GM18867 (cell line): ENCODE measurements around the gene KLHDC8A.
"Not testable (repeated sequence)": the region's sequence is repeated elsewhere in the genome, so short reads cannot be mapped to it uniquely, and the experiment has no call there.

ENCODE experiments used
- ATAC-seq: cut with Tn5 transposase; IDR thresholded peaks from one replicate; pipeline ENCODE4 v1.9.1; 2021; ENCODE audit warnings: mild to moderate bottlenecking, moderate library complexity; ENCODE audit not compliant: unreplicated experiment

KLHDC8A gene, protein sequence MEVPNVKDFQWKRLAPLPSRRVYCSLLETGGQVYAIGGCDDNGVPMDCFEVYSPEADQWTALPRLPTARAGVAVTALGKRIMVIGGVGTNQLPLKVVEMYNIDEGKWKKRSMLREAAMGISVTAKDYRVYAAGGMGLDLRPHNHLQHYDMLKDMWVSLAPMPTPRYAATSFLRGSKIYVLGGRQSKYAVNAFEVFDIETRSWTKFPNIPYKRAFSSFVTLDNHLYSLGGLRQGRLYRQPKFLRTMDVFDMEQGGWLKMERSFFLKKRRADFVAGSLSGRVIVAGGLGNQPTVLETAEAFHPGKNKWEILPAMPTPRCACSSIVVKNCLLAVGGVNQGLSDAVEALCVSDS

DNA sequence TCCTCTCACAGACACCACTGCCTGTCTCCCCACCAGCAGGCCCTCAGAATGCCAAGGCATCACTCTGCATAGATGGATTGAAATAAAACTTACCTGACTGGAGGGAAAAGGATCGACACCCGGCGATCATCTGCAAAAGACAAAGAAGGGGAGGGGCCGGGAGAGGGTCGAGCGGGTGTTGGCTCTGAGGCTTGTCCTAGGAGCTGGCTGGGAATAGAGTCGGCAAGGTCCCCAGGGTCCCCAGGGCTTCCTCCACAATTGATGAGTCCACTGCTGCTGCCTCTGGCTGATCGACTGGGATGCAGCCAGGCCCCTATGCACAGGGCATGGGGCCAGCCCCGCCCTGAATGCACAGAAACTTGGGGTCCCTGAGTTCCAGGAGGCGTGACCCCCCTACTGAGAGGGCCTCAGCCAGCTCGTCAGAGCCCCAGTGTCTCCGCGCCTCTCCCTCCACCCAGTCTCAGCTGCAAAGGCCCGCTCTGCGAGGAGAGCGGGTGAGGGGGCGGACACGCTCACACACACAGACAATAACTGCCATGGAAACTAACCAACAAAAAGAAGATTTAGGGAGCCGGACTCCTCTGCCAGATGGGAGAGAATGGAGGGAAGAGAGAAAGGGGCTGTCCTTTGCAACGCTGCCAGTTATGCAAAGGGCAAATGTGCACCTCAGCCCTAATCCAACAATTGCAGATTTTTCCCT lies at the start of gene KLHDC8A:
Gene KLHDC8A, minus strand, starts transcription at position 483 of the 700 bp plus-strand sequence. CDS start 13,318 bp downstream, outside the sequence.
- ATAC-seq = no peak

DNA sequence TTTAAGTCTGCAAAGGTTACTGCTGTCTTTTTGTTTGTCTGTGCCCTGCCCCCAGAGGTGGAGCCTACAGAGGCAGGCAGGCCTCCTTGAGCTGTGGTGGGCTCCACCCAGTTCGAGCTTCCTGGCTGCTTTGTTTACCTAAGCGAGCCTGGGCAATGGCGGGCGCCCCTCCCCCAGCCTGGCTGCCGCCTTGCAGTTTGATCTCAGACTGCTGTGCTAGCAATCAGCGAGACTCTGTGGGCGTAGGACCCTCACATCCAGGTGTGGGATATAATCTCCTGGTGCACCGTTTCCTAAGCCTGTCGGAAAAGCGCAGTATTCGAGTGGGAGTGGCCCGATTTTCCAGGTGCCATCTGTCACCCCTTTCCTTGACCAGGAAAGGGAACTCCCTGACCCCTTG lies 49.5 kb upstream of the KLHDC8A start:
- ATAC-seq = not testable (repeated sequence)

DNA sequence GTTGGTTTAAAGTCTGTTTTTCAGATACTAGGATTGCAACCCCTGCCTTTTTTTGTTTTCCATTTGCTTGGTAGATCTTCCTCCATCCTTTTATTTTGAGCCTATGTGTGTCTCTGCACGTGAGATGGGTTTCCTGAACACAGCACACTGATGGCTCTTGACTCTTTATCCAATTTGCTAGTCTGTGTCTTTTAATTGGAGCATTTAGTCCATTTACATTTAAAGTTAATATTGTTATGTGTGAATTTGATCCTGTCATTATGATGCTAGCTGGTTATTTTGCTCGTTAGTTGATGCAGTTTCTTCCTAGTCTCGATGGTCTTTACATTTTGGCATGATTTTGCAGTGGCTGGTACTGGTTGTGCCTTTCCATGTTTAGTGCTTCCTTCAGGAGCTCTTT lies 47.8 kb upstream of the KLHDC8A start:
- ATAC-seq = not testable (repeated sequence)

DNA sequence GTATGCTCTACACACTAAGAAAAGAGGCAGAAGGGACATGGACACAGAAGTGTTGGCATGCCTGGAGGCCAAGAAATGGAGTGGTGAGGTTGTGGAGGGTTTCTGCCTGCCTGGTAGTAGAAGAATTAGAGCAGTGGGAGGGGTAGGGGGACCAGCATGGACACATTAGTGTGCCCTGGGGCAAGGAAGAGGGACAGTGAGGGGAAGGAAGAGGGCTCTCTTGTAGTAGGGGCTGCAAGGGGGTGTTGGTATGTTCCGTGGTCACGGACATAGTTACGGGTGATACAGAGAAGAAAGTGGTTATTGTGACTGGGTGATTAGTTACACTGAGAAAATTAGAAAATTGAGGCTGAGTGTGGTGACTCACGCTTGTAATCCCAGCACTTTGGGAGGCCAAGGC lies 41.9 kb upstream of the KLHDC8A start:
- no peak for ATAC-seq

DNA sequence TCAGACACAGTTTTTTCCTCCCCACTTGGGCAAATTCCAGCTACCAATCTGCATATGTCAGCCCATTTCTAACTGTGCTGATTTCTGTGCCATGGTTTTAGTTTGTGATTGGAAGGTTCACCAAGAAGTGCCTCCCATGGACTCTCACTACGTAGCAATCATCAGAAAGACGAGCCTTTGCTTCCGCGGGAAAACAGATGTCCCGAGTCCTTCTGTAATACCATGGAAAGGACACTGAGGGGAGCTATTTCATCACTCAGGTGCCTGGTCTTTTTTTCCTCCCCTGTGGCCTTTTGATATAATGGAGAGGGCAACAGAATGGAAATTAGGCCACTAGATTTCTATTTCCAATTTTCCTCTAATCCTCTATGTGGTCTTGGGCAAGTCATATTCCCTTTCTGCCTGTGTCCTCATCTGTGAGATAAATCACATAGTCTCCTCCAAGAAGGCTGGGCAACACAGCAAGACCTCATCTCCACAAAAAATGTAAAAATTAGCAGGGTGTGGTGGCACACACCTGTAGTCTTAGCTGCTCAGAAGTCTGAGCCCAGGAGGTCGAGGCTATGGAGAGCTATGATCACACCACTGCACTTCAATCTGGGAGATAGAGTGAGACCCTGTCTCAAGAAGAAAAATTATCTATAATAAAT lies 40.4 kb upstream of the KLHDC8A start:
- ATAC-seq = no peak

DNA sequence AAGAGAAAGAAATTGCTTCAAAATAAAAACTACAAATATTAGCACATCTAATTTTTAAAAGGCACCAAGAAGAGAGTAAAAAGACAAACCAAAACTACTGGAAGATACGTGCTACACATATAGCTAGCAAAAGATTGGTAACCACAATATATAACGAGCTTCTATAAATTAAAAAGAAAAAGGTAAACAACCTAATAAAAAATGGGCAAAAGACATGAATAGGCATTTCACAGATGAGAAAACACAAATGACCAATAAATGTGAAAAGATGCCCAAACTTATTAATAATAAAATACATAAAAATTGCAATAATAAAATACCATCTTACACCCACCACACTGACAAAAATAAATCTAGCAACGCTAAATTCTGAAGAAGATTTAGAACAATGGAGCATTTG lies 38.9 kb upstream of the KLHDC8A start:
- ATAC-seq = no peak

DNA sequence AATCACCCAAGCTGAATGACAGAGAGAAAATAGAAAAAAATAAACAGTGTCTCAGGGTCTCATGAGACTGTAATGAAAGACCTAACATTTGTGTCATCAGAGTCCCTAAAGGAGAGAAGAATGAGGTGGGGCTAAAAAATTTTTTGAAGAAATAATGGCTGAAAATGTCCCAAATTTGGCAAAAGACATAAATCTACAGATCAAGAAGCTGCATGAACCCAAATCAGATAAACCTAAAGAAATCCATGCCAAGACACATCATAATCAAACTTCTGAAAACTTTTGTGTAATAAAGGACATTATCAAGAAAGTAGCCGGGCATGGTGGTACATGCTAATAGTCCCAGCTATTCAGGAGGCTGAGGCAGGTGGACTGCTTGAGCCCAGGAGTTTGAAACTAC lies 35.9 kb upstream of the KLHDC8A start:
- ATAC-seq = no peak

DNA sequence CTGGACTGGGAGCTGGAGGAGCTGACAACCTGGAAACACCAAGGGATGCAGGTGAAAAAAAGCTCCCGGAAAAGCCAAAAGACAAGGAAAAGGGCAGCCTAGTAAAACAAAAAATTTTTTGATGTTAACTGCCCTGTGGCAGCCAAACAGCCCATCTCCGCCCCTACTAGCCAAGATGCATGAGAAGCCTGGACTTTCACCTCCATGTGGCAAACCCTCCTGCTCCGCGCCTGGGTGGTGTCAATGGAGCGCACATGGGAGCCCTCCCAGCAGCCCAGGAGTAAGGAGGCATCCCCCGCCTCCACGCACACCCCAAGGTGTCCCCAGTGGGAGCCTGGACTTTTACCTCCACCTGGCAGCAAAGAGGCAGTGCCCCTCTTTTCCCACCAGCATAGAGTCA lies 34.7 kb upstream of the KLHDC8A start:
- no peak for ATAC-seq

DNA sequence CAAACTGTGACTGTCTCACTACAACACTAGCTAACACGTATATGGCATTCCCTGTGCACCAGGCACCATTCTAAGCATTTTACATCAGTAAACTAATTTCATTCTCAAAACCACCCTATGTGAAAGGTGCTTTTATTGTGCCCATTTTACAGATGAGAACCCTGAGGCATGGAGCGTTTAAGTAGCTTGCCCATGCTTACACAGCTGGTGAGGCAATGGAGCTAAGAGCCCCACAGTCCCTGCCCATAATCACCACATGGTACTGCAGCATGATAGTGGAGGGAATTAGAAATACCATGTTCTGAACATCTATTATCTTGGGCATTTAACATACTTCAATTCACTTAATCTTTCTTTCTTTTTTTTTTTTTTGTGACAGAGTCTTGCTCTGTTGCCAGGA lies 31.1 kb upstream of the KLHDC8A start:
- no peak for ATAC-seq

DNA sequence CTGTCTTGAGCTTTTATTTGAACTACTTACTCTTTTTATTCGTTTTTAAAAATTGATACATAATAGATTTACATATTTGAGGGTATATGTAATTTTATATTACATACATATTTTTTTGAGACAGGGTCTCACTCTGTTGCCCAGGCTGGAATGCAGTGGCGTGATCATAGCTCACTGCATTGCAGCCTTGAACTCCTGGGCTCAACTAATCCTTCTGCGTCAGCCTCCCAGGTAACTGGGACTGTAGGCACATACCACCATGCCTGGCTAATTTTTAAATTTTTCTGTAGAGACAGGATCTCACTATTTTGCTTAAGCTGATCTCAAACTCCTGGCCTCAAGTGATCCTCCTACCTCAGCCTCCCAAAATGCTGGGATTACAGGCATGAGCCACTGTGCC lies 26.3 kb upstream of the KLHDC8A start:
- ATAC-seq = not testable (repeated sequence)

DNA sequence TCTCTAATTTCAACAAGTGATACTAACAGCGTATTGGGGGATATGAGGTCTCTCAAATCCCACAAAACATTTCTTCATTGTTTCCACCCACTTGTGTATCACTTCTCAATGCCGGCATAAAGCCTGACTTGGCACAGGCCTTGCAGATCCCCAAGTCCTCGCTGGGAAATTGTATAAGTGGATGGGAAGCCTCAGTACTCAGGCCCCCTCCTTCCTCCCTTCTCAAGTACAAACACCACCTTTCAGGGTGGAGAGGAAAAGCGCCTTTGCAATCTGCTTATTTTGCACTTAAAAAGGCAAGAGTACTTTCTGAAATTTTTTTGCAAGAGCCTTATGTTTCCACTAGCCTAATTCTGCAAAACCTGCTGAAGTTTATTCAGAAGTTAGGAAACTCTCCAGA lies 25.8 kb upstream of the KLHDC8A start:
- ATAC-seq = no peak

DNA sequence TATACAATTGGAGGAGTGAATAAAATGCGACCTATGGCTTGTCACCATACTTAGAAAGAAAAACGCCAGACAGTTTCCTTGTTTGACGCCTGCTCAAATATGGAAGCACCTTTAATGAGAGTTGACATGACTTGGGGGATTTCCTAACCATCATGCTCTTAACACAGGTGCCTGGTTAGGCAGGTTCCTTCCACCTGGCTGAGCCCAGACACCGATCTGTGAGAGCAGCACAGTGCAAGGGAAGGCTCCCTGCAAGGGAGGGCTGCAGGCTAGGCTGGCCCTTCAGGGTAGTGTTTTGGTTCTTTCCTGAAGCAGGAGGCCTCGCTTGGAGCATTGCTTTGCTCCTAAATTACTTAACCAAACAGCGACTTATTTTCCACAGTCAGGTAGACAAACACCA lies 24.6 kb upstream of the KLHDC8A start:
- no peak for ATAC-seq

DNA sequence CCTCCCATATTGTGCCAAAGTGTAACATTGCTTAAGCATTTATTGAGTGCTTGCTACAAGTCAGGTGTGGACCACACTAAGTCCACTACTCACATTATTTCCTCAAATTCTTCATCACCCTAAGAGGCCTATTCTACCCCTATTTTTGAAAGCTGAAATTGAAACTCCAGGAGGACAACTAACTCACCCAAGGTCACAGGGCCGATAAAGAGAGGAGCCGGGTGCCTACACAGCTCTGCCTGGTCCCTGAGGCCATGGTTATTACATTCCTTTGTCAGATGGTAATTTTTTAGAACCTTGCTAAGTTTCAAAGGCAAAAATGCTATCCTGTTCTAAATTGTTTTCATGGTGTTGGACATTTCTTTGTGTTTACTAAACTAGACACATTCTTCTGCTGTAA lies 24.2 kb upstream of the KLHDC8A start:
- no peak for ATAC-seq

DNA sequence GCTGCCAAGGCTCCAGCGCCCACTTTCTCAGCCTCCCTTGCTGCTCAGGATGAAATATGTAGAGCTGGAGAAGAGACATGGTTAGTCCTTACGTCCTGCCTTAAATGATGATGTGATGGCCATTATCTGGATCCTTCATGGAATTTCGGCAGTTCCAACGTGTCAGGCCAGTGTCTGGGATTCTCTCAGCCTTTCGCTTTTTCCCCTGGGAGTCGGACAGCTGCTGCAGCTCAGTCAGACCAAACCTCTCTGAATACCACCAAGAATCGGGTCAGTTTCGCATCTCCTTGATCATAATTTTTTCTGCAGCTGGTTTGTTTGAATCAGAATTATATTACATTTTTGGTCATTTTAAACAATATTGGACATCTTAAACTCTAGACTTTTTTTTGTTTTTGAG lies 22.3 kb upstream of the KLHDC8A start:
- no peak for ATAC-seq

DNA sequence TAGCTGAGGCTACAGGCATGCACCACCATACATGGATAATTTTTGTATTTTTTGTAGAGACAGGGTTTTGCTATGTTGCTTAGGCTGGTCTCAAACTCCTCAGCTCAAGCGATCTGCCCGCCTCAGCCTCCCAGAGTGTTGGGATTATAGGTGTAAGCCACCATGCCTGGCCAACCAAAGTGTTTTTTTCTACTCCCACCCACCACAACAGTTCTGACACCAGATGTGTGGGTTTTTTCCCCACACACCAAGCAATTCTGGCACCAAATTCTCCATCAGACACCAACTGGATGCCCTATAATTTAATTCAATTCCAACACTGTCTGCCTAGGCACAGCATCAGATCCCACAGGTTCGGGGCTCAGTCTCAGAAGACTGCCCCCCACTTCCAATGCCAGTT lies 20.6 kb upstream of the KLHDC8A start:
- no peak for ATAC-seq

DNA sequence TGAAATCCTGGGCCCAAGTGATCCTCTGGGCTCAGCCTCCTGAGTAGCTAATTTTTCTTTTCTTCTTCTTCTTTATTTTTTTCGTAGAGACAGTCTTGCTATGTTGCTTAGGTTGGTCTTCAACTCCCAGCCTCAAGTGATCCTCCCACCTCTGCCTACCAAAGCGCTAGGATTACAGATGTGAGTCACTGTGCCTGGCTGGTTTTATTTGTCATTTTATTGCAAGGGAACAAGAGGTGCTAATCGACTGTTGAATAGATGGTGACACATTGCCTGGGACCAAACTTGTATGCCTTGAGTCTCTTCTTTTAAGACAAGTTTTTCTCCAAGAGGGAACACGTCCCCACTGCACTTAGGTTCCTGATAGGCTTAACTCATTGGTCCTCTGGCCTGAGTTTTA lies 20.0 kb upstream of the KLHDC8A start:
- no peak for ATAC-seq

DNA sequence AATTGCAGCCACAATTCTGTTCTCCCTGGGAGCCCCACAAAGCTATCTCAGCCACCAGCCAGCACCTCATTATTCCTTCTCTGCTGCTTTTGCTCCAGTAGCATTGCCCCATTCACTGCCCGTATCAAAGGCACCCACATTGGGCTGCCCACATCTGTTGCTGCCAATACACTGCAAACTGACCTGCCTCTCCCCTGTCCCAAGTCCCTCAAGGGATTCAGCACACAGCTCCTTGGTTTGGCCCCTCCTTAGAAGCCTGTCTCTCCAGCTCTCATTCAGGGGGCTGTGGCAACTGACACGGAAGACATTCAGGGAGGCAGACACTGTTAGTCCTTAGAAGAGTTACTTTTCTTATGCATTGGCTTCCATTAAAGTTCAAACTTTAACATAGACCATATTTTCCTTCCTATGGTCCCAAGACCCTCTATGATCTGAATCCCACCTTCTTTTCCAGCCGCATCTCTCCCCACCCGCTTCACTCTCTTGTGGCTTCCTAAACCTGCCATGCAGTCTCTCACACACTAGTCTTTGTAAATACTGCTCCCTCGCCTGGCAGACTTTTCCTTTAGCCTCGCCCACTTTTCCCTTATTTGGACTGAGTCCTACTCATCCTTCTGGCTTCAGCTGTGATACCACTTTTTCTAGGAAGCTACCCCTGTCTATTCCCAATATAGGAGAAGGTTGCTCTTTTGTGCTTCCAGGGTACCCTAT lies 19.3 kb upstream of the KLHDC8A start:
- ATAC-seq = no peak

DNA sequence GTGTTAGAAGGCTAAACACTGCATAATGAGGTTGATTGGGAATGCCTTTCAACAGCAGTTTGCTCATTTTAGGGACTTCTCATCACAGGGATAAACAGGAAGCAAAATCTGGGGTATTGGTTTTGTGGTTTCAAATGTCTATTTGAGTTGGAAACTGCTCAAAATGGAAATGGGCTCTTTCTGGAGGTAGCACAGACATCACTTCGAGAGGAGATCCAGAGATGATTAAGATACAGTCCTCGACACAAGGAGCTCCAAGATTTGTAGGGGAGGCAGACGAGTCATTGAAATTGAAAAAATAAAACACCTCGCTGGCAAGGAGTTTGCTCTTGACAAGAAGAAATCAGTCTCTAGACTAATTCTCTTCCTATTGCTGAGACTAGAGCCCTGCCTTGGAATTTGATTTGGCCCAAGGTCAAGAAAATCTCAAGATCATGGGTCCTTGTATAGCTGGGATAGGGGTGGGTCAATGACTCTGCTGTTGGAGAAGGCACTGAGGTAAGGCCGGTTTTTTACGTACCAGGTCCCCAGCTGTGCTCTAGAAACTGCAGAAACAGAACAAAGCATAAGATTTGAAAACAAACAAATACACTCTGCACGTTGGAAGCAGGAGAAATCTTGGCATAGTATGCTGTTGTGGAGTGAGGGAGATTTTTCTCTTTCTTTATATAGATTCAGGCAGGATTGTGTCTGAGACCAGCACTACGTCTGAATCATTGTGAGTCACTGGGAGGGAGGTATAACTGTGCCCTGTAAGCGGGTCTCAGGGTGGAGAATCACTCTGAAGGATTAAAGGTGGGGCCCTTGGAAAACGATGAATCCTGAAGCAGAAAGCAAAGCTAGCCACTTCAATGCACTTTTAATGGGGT lies 17.7 kb upstream of the KLHDC8A start:
- no peak for ATAC-seq

DNA sequence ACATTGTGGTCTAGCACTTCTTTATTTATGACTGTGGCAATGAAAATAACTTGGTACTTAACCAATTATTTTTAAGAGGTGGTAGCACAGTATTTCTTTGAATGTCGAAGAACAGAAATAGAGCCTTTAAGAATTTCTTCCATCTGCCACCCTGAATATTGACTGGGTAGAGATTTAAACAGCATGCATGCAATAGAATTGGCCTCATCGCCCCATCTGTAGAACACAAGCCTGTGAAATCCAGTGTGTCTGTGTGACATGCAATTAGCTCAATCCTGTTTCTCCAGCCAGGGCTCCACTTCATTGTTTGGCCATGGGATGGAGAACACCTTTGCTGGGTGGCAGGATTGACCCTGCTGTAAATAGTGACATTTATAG lies 17.1 kb upstream of the KLHDC8A start:
- no peak for ATAC-seq

DNA sequence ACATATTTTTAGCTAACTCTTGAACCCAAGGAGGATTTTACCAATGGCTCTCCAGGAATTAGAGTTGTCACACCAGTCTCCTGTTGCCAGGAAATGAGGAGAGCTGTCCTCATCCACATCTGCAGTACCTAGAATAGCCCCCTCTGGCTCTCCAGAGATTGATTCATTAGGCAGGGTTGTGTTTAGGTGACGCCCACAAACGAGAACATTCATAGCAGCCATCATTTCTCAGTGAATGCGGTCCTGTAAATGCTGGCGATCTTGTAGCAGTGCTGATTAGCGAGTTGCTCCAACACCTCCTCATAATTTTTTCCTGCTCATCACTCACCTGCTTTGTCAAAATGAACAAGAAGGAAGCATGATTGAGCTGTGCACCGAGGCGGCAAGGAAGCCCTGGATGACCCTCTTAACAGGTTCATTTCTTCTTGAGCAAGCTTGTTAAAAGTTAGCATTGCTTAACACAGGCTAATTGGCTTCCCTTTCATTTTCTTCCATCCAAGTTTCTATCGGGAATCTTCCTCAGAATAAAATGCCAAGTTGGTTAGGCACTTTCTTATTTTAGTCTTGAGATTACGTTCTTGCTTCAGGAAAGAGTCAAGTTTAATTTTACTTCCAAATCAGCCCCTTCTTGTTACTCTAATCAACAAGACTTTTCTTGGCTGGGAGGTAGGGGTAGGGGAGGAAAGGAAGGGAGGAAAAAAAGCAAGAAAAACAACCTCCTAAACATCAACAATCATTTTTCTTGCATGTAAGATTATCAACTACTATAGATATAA lies 16.5 kb upstream of the KLHDC8A start:
- no peak for ATAC-seq
